ENCODE results near the gene ZMYND11. TPM values are rescaled to one million over a fixed set of nuclear protein-coding genes. Genes with fewer than 3 reads are reported as not detected.
"Not testable (repeated sequence)": the region's sequence is repeated elsewhere in the genome, so short reads cannot be mapped to it uniquely, and the experiment has no call there.

Gene ZMYND11
- total RNA-seq, 1 experiment from 2014 or later = 65.5 TPM

DNA sequence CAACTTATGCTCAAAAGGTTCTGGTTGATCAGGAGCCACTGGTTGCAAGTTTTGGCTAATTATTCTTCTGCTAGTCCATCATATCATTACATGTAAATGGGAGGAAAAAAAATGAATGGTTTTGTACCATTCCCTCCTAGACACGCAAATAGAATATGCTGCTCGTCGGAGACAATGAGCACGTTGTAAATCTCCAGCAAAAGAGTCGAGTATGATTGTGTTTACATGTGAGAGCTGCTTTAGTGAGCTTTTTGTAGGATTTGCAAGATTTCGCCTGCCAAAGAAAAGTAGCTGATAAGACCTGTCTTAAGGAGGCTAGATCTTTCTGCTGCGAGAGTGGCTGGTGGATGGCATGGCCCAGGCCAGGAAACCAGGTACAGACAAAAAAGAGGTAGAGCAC lies 109.0 kb downstream of the ZMYND11 start:
- DNase-seq (ENCODE audit: low read depth) = no peak

DNA sequence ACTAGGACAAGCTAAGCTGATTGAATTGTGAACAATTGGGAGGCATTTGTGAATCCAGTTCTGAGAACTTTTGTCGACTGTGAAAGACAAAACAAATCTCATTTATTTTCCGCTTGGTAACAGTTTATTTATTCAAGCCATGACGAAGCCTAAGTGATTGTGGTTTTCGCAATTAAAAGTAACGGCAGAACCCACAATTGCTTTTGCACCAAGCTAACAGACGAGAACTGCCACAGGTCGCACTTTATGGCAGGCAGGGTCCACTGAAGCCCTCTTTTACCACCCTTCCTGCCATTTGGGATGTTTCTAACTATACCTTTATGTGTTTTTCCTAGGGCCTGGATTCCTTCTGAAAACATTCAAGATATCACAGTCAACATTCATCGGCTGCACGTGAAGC lies 111.2 kb downstream of the ZMYND11 start:
- DNase-seq (ENCODE audit: low read depth) = no peak

DNA sequence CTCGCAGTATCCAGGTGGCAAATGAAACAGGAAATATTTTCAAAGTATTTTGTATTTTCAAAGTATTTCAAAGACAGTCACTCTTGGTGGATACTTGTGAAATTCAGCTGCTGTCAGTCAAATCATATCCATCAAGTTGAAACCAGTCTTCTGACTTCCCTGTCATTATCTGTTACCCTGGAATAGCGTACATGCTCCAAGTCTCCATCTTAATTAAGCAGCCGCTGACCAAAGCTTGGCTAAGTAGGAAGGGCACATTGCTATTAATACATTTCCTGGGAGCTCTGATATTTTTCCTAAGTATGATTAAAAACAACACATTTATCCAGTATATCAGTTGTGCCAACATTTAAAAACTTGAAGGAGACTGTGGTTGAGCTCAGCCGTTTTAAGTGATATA lies 112.2 kb downstream of the ZMYND11 start:
- no peak for DNase-seq (ENCODE audit: low read depth)

DNA sequence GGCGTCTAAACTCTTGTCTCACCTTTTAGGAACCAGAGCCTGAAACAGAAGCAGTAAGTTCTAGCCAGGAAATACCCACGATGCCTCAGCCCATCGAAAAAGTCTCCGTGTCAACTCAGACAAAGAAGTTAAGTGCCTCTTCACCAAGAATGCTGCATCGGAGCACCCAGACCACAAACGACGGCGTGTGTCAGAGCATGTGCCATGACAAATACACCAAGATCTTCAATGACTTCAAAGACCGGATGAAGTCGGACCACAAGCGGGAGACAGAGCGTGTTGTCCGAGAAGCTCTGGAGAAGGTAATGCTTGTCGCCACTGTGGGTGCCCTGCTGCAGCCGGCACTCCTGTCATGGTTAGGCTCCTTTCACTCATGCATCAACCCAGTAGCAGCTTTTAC lies 113.1 kb downstream of the ZMYND11 start:
- peak; percentile 63 for DNase-seq (ENCODE audit: low read depth)

DNA sequence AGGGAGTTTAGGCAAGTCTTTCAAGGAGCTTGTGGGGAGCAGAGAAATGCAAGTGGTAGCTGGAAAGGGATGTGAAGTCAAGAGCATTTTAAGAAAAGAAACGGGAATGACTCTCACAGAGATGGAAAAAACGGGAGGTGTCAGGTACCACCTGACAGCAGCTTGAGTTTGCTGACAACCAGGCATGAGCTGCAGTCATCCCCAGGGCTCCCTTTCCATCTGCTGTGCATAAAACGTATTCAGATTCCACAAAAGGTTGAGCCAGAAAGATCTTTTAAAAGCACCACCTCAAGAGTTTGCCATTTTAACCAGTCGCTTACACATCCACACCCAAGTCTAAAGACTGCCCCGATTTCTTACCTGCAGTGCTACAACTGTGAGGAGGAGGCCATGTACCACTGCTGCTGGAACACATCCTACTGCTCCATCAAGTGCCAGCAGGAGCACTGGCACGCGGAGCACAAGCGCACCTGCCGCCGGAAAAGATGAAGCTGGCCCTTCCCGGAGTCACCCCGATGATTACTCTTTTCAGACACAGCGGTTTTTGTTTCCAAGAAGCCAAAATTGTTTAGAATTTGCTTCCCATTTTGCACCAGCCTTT lies 116.8 kb downstream of the ZMYND11 start:
- no peak for DNase-seq (ENCODE audit: low read depth)

DNA sequence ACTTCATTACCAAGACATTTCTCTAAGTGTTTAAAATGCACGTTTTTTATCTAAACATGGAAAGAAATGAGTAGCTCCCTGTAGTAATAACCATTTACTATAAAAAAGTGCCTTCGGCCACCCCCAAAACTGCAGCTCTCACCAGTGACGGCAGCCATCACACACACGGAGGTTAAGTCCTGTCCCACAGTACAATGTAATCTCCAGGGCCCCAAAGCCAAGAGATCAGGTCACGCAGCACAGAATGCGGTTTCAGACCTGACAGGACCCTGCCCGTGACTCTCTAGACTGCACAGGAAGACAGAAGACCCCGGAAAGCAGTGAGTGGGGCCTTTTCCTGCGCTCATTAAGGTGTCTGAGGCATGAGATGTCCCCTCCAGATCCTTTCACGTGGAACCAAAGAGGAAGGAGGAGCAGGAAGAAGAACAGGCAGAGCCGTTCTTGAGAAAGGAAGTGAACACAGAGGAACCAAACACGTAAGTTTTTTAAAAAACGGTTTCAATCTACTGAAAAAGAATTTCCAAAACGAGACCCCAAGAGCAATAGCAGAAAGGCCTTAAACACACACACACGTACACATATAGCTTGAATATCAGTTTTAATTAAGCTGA lies 125.7 kb downstream of the ZMYND11 start:
- DNase-seq (ENCODE audit: low read depth) = no peak

DNA sequence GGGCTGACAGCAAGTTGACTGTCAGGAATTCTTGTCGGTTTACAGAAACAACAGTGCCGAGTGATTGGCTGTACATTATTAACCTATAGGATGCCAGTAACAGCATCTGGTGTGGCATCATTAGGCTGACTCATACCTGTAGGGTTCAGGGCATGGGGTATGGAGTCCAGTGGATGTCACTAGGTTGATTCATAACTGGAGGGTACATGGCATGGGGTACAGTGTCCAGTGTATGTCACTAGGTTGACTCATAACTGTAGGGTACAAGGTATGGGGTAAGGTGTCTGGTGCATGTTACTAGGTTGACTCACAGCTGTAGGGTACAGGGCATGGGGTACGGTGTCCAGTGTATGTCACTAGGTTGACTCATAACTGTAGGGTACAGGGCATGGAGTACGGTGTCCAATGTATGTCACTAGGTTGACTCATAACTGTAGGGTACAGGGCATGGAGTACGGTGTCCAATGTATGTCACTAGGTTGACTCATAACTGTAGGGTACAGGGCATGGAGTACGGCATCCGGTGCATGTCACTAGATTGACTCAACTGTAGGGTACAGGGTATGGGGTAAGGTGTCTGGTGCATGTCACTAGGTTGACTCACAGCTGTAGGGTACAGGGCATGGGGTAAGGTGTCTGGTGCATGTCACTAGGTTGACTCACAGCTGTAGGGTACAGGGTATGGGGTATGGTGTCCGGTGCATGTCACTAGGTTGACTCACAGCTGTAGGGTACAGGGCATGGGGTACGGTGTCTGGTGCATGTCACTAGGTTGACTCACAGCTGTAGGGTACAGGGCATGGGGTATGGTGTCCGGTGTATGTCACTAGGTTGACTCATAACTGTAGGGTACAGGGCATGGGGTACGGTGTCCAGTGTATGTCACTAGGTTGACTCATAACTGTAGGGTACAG lies 129.2 kb downstream of the ZMYND11 start:
- DNase-seq (ENCODE audit: low read depth) = peak; percentile 29

DNA sequence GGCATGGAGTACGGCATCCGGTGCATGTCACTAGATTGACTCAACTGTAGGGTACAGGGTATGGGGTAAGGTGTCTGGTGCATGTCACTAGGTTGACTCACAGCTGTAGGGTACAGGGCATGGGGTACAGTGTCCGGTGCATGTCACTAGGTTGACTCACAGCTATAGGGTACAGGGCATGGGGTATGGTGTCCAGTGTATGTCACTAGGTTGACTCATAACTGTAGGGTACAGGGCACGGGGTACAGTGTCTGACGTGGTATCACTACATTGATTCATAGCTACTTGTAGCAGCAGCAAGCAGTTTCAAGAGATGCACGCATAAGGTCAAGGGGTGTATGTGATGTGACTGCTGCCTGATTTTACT lies 129.8 kb downstream of the ZMYND11 start:
- DNase-seq (ENCODE audit: low read depth) = peak; percentile 20

DNA sequence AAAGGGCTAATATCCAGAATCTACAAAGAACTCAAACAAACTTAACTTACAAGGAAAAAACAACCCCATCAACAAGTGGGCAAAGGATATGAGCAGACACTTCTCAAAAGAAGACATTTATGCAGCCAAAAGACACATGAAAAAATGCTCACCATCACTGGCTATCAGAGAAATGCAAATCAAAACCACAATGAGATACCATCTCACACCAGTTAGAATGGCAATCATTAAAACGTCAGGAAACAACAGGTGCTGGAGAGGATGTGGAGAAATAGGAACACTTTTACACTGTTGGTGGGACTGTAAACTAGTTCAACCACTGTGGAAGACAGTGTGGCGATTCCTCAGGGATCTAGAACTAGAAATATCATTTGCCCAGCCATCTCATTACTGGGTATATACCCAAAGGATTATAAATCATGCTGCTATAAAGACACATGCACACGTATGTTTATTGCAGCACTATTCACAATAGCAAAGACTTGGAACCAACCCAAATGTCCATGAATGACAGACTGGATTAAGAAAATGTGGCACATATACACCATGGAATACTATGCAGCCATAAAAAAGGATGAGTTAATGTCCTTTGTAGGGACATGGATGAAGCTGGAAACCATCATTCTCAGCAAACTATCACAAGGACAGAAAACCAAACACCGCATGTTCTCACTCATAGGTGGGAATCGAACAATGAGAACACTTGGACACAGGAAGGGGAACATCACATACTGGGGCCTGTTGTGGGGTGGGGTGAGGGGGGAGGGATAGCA lies 130.7 kb downstream of the ZMYND11 start:
- DNase-seq (ENCODE audit: low read depth) = not testable (repeated sequence)

DNA sequence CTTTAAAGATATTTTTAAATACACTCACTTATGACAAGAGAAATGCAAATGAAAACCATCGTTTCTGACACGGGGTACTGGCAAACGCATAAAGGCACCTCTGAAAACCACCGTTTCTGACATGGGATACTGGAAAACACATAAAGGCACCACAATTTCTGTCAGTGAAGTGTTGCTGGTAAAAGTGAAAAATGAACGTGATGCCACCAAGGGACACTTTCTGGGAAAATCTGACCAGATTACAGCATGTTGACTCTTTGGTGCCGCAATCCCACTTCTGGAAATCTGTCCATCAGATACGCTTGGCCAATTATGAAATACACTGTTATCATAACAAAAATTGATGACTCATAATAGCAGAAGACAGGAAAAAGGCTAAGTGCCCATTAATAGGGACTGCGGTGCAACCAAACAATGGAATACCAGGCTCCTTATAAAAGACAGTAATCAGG lies 131.7 kb downstream of the ZMYND11 start:
- DNase-seq (ENCODE audit: low read depth) = peak; percentile 14

DNA sequence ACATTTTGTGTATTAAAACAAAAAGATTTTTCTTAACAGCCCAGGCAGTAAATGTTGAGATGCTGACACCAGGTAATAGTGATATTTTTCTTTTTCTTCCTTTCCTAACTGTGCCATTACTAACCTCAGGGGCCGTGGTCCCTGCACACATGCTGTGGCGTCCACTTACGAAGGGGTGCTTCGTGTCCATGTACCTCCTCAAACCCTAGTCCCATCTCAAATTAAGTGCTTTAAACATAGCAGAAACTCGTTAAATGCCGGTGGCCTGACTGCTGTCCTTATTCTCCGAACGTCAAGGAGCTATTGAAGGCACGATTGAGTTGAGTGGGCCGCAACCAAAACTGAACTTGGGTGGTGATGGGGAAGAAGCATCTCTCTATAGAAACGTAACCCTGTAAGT lies 132.4 kb downstream of the ZMYND11 start:
- no peak for DNase-seq (ENCODE audit: low read depth)

DNA sequence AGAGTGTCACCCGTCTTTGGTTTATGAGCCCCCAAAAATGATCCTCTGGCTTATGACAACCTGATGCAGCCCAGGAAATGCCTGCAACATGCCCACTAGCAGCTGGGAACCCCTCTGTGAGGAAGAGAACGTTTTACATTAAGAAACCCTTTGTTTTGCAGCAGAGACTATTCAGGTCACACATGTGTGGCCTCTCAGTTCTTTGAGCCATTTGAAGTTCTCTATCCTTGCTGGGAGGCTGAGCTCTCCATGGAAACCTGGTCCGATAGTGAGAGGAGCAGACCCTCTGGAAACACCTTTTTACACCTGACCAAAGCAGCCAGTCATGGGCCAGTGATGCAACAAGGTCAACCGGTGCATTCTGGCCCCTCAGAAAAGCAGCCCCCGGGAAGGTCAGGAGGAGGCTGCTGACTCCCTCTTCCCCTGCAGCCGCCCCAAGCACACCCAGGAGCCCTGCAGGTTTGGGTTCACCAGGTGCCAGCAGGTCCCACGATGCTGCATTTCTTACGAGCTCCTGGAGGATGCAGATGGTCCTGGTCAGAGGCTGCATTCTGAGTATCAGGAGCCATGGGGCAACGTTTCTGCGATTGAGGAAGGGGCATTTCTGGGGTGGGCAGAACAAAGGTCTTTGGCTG lies 134.3 kb downstream of the ZMYND11 start:
- no peak for DNase-seq (ENCODE audit: low read depth)

DNA sequence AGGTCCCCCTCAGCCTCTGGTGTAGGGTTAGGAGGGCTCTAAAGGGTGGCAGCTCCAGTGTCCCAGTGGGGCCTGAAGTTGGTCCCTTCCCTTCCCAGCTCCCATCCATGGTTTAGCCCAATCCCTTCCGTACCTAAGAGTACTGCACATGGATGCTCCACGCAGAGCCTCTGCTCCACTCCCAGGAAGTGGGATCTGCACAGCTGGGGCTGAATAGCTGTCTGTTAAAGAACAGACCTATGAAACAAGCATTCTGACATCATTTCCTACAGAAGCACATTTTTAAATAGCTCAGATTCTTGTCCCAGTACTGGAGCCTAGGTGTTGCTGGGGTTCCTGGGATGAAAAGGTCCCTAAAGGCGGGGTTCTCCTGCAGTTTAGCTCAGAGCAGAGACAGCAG lies 135.9 kb downstream of the ZMYND11 start:
- DNase-seq (ENCODE audit: low read depth) = no peak

DNA sequence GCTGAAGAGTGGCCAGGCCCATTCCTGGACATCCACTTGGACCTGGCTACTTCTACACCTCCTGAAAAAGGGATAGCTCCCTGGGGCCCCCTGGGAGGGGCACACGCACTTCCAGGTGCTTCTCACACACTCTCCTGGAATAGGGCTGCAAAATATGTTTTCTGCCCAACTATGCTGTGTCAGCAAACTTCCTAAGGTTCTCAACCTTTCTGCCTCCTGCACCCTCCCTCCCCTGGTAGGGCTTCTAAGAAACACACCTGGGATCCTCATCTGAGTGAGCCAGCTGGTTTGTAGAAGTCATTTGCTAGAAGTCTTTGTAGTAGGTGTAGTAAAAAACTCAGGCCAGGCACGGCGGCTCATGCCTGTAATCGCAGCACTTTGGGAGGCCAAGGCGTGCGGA lies 136.5 kb downstream of the ZMYND11 start:
- no peak for DNase-seq (ENCODE audit: low read depth)

DNA sequence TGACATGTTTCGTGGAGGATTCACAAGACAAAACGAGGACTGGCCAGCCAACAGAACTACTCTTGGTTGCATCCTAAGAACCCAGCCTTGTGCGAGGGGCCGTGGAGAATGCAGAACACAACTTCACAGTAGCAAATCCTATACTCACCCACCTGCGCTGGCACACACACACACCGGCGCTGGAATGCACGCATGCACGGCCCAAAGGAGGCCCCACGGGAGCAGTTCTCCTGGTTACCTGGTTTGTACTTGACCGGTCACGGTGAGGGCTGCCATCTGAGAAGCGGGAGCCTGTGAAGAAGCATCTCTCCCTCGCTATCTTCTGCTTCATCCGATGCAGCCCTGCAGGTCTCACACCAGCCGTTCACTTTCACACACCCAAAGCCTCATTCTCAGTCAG lies 137.8 kb downstream of the ZMYND11 start:
- no peak for DNase-seq (ENCODE audit: low read depth)

DNA sequence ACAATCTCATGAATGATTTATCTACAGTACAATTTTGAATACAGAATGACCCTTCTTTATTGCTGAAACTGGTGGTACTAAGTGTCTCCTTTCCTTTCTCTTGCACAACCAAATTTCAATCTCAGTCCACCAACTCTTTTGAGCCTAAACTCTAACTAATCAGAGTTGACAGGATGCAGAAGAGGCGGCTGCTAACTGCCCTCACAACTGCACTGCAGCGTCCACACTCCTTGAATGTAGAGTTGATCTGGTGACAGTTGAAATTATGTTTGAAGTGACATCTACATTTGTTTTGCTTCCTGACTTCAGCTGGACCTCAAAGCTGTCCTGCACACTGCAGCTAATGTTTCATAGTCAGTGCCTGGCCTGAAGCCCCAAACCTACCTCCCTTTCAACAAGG lies 139.6 kb downstream of the ZMYND11 start:
- DNase-seq (ENCODE audit: low read depth) = no peak

DNA sequence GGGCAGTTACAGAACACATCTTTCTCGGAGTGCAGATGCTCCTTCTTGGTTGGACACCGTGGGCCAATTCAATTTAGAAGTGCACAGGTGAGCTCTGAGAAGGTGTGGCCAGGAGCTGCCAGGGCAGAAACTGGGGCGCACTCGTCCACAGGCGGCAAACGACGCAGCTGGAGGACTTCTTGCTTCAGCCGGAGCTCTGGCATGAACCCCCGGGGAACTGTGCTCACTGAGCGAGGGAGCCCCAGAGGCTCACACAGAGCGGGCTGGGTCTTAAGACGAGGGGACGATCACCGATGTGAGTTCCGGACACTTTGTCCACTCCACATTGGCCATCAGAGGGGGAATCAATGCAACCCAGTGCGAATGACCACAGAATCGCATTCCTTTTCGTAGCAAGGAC lies 140.4 kb downstream of the ZMYND11 start:
- no peak for DNase-seq (ENCODE audit: low read depth)

DNA sequence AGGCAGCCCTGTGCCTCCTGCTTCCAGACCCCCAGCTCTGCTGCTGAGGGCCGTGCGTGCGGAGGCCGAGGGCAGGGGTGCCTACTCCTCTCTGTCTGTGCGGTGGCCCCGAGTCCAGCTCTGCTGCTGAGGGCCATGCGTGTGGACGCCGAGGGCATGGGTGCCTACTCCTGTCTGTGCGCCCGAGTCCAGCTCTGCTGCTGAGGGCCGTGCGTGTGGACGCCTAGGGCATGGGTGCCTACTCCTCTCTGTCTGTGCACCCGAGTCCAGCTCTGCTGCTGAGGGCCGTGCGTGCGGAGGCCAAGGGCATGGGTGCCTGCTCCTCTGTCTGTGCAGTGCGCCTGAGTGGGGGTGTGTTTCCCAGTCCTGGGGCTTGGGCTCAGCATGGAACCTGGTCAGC lies 142.7 kb downstream of the ZMYND11 start:
- DNase-seq (ENCODE audit: low read depth) = no peak

DNA sequence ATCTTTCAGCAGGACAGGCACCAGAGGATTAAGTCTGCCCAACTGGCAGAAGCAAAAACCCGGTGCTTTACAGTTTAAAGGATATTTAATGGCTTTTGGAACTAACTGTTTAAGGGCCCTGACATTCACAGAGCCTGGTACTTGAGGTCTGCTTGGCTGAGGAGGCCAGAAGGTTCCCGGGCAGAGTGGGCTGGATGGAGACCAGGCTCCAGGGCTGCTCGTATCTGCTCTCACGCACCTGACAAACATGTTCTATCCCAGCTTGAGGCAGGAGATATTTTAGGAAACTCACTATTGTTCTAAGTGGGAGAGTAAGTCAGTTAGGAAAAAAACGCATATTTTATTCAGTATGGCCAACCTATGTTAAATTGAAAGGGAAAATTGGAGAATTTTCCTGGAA lies 143.5 kb downstream of the ZMYND11 start:
- DNase-seq (ENCODE audit: low read depth) = no peak

DNA sequence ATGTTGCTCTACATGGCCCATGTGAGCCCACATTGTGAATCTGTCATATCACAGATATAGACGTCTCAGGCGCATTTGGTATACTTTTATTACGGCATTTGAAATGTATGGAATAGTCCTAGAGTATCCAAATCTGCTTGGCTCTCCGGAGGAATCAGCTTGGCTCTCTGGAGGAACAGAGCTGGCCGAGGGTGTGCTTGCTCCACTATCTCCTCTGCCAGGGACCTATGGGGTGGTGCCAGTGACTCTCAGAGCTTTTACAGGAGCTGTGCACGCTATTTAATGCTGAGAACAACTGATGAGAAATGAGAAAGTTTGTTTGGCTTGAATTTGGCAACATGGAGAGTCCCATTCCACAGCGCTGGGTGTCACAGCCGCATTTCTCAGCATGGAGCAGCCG lies 144.0 kb downstream of the ZMYND11 start:
- DNase-seq (ENCODE audit: low read depth) = no peak

DNA sequence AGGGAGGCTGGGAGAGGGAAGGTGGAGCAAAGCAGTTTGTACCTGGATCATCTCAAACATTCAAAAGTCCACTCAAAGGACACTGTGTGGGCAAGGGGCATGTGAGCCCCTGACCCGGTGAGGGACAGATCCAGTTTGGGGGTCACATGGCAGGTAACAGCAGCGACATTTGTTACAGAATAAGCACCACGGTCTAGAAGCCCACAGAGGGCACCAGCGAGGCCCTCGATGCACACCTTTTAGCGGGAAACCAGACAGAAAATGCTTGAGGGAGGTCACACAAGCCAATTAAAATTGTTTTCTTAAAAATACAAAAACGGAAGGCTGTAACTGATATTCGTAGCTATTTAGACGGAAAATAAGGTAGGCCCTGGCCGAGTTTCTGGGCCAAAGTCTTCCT lies 144.4 kb downstream of the ZMYND11 start:
- no peak for DNase-seq (ENCODE audit: low read depth)

Measured in RPMI7951 (cell line).